ENCODE data around the gene ALAS1. TPM values are rescaled to one million over a fixed set of nuclear protein-coding genes. Genes with fewer than 3 reads are reported as not detected.

ALAS1 gene
- total and polyA plus RNA-seq, 2 of the 13 experiments (the other 11 are each of a cell fraction or from before 2014, with no cell fraction given): 36.0 to 43.2 TPM

DNA sequence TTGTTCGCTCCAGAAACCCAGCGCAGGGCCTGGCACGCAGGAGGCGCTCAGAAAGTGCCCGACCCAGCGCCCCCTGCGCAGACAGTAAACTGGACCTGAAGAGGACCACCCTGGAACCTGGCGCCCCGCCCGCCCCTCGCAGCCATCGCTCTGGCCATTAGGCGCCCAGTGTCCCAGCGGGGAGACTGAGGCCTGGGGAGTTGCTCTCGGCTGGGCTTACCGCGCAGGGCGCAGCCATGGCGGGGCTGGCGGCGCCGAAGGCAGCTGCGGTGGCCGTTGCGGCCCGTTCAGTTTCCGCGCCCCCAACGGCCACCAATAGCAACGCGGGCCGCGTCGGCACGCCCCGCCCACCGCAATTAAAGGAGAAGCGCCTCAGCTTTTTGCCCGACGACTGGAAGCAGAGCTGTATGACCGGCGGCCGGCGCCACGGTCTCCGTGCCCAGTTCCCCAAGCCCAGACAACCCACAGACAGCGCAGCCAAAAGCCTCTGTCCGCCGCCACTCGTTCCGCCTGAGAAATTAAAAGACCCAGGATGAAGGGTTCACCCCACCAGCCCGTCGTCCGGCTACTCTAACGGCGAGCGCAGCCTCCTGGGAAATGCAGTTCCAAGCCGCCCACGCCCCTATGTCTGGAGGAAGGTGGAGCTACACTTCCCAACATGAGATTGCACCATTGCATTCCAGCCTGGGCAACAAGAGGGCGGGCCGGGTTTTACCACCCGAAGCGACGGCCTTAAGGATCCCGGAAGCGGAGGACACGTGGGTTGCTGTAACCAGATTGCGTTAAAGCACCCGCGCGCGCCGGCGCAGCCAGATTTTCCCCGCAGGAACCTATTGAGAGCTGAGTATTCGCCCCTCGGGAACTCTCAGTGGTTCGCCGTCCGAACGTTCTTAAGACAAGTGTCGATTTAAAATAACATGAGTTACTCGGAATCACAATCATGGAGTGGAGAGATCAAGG lies 43.5 kb upstream of the ALAS1 start, which contains the start of gene POC1A (continued):
- TF ChIP-seq, protein P1, sequence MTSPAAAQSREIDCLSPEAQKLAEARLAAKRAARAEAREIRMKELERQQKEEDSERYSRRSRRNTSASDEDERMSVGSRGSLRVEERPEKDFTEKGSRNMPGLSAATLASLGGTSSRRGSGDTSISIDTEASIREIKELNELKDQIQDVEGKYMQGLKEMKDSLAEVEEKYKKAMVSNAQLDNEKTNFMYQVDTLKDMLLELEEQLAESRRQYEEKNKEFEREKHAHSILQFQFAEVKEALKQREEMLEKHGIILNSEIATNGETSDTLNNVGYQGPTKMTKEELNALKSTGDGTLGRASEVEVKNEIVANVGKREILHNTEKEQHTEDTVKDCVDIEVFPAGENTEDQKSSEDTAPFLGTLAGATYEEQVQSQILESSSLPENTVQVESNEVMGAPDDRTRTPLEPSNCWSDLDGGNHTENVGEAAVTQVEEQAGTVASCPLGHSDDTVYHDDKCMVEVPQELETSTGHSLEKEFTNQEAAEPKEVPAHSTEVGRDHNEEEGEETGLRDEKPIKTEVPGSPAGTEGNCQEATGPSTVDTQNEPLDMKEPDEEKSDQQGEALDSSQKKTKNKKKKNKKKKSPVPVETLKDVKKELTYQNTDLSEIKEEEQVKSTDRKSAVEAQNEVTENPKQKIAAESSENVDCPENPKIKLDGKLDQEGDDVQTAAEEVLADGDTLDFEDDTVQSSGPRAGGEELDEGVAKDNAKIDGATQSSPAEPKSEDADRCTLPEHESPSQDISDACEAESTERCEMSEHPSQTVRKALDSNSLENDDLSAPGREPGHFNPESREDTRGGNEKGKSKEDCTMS (CRISPR knock-in tag; conservative IDR thresholded peaks at IDR 0.05): no peak
- TF ChIP-seq HNF4A (CRISPR knock-in tag; IDR thresholded peaks at IDR 0.05): peak; percentile 44
- TF ChIP-seq SSRP1 (CRISPR knock-in tag; IDR thresholded peaks at IDR 0.05): no peak
- peak; percentile 57 for TF ChIP-seq PHF5A (CRISPR knock-in tag; IDR thresholded peaks at IDR 0.05; ENCODE audit: low read depth, unreplicated experiment)
- TF ChIP-seq, protein P2, sequence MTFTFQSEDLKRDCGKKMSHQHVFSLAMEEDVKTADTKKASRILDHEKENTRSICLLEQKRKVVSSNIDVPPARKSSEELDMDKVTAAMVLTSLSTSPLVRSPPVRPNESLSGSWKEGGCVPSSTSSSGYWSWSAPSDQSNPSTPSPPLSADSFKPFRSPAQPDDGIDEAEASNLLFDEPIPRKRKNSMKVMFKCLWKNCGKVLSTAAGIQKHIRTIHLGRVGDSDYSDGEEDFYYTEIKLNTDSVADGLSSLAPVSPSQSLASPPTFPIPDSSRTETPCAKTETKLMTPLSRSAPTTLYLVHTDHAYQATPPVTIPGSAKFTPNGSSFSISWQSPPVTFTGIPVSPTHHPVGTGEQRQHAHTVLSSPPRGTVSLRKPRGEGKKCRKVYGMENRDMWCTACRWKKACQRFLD (CRISPR knock-in tag; IDR thresholded peaks at IDR 0.05; ENCODE audit: borderline replicate concordance): peak; percentile 63; the same call in 1 of the 2 replicates
- TF ChIP-seq GATA4 (IDR thresholded peaks at IDR 0.05; ENCODE audit: borderline replicate concordance, low read depth): no peak
- peak; percentile 83 for TF ChIP-seq ELF3 (CRISPR knock-in tag; IDR thresholded peaks at IDR 0.05)
- no peak for TF ChIP-seq ZNF207 (IDR thresholded peaks at IDR 0.05; ENCODE audit: borderline replicate concordance)
- TF ChIP-seq, protein P3, sequence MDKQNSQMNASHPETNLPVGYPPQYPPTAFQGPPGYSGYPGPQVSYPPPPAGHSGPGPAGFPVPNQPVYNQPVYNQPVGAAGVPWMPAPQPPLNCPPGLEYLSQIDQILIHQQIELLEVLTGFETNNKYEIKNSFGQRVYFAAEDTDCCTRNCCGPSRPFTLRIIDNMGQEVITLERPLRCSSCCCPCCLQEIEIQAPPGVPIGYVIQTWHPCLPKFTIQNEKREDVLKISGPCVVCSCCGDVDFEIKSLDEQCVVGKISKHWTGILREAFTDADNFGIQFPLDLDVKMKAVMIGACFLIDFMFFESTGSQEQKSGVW (CRISPR knock-in tag; IDR thresholded peaks at IDR 0.05; ENCODE audit: borderline replicate concordance): no peak
- TF ChIP-seq KLF13 (CRISPR knock-in tag; IDR thresholded peaks at IDR 0.05): 0 out of 2 replicates have a peak, but pooled peaks have one; percentile 38
- peak; percentile 73; the same call in 1 of the 2 replicates for TF ChIP-seq SP5 (CRISPR knock-in tag; IDR thresholded peaks at IDR 0.05; ENCODE audit: borderline replicate concordance, low read depth)
- no peak for TF ChIP-seq EZH2 (conservative IDR thresholded peaks at IDR 0.05; ENCODE audit: low read depth, low read length)
- no peak for TF ChIP-seq DPF2 (CRISPR knock-in tag; IDR thresholded peaks at IDR 0.05; ENCODE audit: borderline replicate concordance, low read depth)
- TF ChIP-seq NFE2L1 (CRISPR knock-in tag; IDR thresholded peaks at IDR 0.05; ENCODE audit: borderline replicate concordance): no peak
- TF ChIP-seq, protein P4, sequence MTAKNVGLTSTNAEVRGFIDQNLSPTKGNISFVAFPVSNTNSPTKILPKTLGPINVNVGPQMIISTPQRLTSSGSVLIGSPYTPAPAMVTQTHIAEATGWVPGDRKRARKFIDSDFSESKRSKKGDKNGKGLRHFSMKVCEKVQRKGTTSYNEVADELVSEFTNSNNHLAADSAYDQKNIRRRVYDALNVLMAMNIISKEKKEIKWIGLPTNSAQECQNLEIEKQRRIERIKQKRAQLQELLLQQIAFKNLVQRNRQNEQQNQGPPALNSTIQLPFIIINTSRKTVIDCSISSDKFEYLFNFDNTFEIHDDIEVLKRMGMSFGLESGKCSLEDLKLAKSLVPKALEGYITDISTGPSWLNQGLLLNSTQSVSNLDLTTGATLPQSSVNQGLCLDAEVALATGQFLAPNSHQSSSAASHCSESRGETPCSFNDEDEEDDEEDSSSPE (CRISPR knock-in tag; IDR thresholded peaks at IDR 0.05): peak; percentile 97
- TF ChIP-seq YEATS2 (CRISPR knock-in tag; IDR thresholded peaks at IDR 0.05; ENCODE audit: borderline replicate concordance): peak; percentile 80; the same call in 1 of the 2 replicates
- TF ChIP-seq, protein P5, sequence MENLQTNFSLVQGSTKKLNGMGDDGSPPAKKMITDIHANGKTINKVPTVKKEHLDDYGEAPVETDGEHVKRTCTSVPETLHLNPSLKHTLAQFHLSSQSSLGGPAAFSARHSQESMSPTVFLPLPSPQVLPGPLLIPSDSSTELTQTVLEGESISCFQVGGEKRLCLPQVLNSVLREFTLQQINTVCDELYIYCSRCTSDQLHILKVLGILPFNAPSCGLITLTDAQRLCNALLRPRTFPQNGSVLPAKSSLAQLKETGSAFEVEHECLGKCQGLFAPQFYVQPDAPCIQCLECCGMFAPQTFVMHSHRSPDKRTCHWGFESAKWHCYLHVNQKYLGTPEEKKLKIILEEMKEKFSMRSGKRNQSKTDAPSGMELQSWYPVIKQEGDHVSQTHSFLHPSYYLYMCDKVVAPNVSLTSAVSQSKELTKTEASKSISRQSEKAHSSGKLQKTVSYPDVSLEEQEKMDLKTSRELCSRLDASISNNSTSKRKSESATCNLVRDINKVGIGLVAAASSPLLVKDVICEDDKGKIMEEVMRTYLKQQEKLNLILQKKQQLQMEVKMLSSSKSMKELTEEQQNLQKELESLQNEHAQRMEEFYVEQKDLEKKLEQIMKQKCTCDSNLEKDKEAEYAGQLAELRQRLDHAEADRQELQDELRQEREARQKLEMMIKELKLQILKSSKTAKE (CRISPR knock-in tag; IDR thresholded peaks at IDR 0.05; ENCODE audit: borderline replicate concordance): no peak
- TF ChIP-seq ZNF232 (CRISPR knock-in tag; IDR thresholded peaks at IDR 0.05; ENCODE audit: borderline replicate concordance): 0 out of 2 replicates have a peak, but pooled peaks have one; percentile 6
- peak; percentile 66 for TF ChIP-seq ASH2L (IDR thresholded peaks at IDR 0.05; ENCODE audit: insufficient read length, low read depth, low read length)
- TF ChIP-seq NRL (CRISPR knock-in tag; IDR thresholded peaks at IDR 0.05; ENCODE audit: borderline replicate concordance): no peak; the same call in none of the 2 replicates

All from HepG2 (cell line).